ENCODE data around the gene TNFRSF1A. TPM values are rescaled to one million over a fixed set of nuclear protein-coding genes. Genes with fewer than 3 reads are reported as not detected.

TNFRSF1A gene
- total RNA-seq, 1 experiment from 2014 or later = 59.9 TPM

DNA sequence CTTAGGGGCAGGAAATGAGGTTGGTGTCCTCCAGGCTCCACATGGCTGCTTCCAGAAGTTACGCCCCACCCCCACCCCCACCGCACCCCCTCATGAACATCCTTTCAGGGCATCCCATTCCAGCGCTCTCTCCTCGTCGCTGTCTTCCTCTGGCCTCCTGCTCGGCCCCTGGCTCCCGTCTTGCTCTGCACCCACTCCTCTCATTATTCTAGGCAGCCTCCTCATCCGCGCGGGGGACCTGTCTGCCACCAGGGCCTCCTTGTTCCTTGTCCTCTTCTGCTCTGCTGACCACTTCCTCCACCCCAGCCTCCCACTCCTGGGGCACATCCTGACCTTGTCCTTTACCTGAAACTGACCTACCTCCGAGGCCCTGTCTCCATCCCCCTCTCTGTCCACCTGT lies 61.2 kb downstream of the TNFRSF1A start:
- peaks cover 9% of the 10 kb centered on the region; the same call in 1 of the 2 replicates for H3K4me1 ChIP-seq (ENCODE audit: insufficient read depth, low read length)
- H4K8ac ChIP-seq (replicated peaks; ENCODE audit: insufficient read length, low read depth, low read length) = no peak overlapping the region
- H3K36me3 Mint-ChIP-seq (ENCODE audit: insufficient read depth in 1 of 3, low read depth in 3 of 3) = no peaks in the 10 kb centered on the region; a peak in 1 of 7 replicates
- no peak overlapping the region for H3K27ac ChIP-seq (ENCODE audit: insufficient read length, low read depth, low read length)
- no peak overlapping the region for H4K91ac ChIP-seq (ENCODE audit: insufficient read length, low read depth, low read length)
- H2BK20ac ChIP-seq (ENCODE audit: low read depth, low read length, poor library complexity, severe bottlenecking) = no peak overlapping the region
- no peaks in the 10 kb centered on the region for H3K79me1 ChIP-seq (ENCODE audit: insufficient read depth, low read depth, low read length, poor library complexity, severe bottlenecking)
- no peaks in the 10 kb centered on the region for H3K9me3 ChIP-seq (ENCODE audit: control insufficient read depth, low read depth, low read length)
- no peak overlapping the region for H3T11ph ChIP-seq (ENCODE audit: low read length)
- peaks cover 46 to 47% of the 10 kb centered on the region in 2 experiments for H3K4me1 Mint-ChIP-seq
- no peak overlapping the region for H3K56ac ChIP-seq (ENCODE audit: insufficient read length, low read depth, low read length)
- H3K14ac ChIP-seq (ENCODE audit: insufficient read depth, low read length) = no peak overlapping the region
- no peak overlapping the region for H3K4me3 Mint-ChIP-seq
- H3K9ac ChIP-seq (ENCODE audit: extremely low read depth, insufficient read length, low read length) = no peak overlapping the region
- no peak for DNase-seq
- H3K9me3 Mint-ChIP-seq = no peaks in the 10 kb centered on the region; a peak in 2 of 5 replicates
- H2AFZ ChIP-seq (ENCODE audit: low read length) = no peak overlapping the region
- peaks cover 13% of the 10 kb centered on the region for H3K27me3 Mint-ChIP-seq (ENCODE audit: low read depth)
- no peak overlapping the region for H2BK12ac ChIP-seq (ENCODE audit: insufficient read length, low read depth, low read length)
- H3K23ac ChIP-seq (ENCODE audit: insufficient read length, low read depth, low read length) = no peak overlapping the region
- no peak overlapping the region for H2BK15ac ChIP-seq (ENCODE audit: low read depth, low read length)
- H3K79me2 ChIP-seq (ENCODE audit: insufficient read depth, low read length) = no peaks in the 10 kb centered on the region
- peaks cover 4% of the 10 kb centered on the region for H3K23me2 ChIP-seq (ENCODE audit: insufficient read length, low read depth, low read length, poor library complexity, severe bottlenecking)
- H4K5ac ChIP-seq (ENCODE audit: insufficient read length, low read depth, low read length) = no peak overlapping the region
- TF ChIP-seq, protein P1, sequence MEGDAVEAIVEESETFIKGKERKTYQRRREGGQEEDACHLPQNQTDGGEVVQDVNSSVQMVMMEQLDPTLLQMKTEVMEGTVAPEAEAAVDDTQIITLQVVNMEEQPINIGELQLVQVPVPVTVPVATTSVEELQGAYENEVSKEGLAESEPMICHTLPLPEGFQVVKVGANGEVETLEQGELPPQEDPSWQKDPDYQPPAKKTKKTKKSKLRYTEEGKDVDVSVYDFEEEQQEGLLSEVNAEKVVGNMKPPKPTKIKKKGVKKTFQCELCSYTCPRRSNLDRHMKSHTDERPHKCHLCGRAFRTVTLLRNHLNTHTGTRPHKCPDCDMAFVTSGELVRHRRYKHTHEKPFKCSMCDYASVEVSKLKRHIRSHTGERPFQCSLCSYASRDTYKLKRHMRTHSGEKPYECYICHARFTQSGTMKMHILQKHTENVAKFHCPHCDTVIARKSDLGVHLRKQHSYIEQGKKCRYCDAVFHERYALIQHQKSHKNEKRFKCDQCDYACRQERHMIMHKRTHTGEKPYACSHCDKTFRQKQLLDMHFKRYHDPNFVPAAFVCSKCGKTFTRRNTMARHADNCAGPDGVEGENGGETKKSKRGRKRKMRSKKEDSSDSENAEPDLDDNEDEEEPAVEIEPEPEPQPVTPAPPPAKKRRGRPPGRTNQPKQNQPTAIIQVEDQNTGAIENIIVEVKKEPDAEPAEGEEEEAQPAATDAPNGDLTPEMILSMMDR (conservative IDR thresholded peaks at IDR 0.05) = no peak
- no peak overlapping the region; a peak in 1 of 7 replicates for H3K27ac Mint-ChIP-seq
- H3K4me2 ChIP-seq (ENCODE audit: insufficient read depth, insufficient read length, low read length) = no peak overlapping the region
- H2BK120ac ChIP-seq (ENCODE audit: low read depth, low read length, poor library complexity, severe bottlenecking) = no peak overlapping the region
- H2BK5ac ChIP-seq (ENCODE audit: insufficient read length, low read length) = no peak overlapping the region
- no CpG with 5 or more reads among the region's 11 CpGs for WGBS (ENCODE audit: extremely low coverage, insufficient read length, low lambda C conversion rate)
- H2AK5ac ChIP-seq (ENCODE audit: insufficient read length, low read length) = no peak overlapping the region
- no peak overlapping the region for H3K18ac ChIP-seq (ENCODE audit: insufficient read length, low read depth, low read length)
- no peaks in the 10 kb centered on the region for H4K20me1 ChIP-seq (ENCODE audit: control insufficient read depth, insufficient read depth, insufficient read length)
- no peak overlapping the region for H3K4ac ChIP-seq (ENCODE audit: low read depth, low read length)
- no peaks in the 10 kb centered on the region for H3K27me3 ChIP-seq (ENCODE audit: insufficient read depth, low read length)

Data from H9 (cell line).